ENCODE results near the gene CENPB. TPM values are rescaled to one million over a fixed set of nuclear protein-coding genes. Genes with fewer than 3 reads are reported as not detected.

CENPB gene
- total RNA-seq, 1 experiment from 2014 or later, result 163 TPM

DNA sequence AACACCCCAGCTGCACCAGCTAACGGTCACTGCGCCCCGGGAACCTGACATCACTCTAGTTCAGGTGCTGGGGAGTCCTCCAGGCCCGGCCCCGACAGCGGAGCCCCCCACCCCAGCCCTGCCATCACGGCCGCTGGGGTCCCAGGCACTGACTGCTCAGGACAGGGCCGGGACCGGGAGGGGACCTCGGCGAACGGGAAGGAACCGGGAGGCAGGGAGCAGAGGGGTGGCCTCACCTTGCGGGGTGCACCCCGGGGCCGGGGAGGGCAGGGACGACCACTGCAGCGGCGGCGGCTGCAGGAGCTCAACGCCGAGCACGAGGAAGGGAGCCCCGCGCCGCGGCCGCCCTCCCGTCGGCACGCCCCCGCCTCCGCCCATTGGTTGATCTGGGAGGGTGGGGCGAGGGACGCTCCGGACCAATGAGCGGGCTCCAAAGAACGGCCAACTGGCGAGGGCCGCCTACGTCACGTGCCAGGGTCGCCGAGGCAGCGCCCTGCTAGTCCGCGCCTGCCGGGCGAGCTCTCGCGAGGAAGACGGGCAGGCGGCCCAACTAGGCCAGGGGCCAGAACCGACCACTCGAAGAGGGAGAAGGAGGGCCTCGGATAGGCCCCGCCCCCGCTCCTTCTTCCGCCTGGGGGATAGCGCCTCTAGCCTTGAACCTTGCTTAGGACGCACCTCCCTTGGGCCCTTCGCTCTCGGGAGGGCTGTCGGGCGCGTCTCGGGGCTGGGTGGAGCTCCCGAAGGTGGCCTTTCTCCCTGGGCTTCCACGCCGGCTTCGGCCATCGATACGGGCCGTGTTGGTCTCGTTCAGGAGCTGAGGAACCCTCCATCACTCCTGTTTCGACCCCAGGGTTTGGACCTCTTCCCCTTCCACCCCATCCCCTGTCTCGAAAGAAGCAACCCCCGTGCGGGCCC is 18.9 kb downstream of the CENPB start, which contains the start of gene ADISSP:
ADISSP (minus strand) TSS at position 327 of the 915 bp plus-strand sequence. CDS start 7,653 bp downstream, outside the sequence.
- DNase-seq (ENCODE audit: low read depth), result peak; percentile 98

DNA sequence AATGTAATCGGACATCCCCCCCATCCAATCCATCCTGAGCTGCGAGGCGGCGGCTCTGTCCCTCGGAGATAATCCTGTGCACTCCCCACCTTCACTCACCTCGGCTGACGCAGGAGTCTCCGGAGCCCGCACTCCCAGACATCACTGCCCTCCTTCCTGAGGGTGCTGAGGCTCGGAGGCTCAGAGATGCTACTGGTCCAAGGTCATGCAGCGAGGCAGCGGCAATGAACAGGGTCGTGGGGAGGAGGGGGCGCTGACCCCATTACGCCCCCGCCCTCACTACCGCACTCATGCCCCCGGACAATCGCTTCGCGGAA is 19.5 kb downstream of the CENPB start:
- DNase-seq (ENCODE audit: low read depth), result no peak

DNA sequence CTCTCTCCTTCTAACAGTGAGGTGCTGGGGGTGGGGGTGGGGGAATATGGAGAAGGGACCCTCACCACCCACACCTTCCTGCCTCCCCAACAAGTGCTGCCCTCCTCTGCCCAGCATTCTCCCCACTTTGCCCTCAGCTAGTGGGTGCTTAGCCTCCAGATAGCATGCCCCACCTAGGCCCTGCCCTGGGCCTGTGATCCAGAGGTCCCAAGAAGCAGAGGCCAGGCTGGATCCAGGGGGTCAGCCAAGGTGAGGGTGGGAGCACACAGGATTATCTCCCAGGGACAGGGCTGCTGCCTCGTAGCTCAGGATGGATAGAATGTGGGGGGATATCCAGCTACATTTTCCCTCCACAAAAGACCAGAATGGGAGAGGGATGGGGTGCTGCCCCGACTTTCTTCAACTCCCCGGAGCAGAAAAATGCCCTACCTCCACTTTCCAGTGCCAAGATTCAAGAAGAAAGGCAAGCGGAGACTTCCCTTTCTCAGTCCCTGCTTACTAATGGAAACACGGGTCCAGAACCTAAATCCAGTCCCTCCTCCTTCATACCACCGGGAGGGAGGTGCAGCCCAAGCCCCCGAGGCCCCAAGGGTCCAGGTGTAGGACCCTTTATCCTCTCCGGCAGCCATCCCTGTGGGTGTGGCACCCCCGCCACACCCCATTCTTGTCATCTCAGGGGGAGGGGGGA is 20.0 kb downstream of the CENPB start:
- DNase-seq (ENCODE audit: low read depth), result no peak

DNA sequence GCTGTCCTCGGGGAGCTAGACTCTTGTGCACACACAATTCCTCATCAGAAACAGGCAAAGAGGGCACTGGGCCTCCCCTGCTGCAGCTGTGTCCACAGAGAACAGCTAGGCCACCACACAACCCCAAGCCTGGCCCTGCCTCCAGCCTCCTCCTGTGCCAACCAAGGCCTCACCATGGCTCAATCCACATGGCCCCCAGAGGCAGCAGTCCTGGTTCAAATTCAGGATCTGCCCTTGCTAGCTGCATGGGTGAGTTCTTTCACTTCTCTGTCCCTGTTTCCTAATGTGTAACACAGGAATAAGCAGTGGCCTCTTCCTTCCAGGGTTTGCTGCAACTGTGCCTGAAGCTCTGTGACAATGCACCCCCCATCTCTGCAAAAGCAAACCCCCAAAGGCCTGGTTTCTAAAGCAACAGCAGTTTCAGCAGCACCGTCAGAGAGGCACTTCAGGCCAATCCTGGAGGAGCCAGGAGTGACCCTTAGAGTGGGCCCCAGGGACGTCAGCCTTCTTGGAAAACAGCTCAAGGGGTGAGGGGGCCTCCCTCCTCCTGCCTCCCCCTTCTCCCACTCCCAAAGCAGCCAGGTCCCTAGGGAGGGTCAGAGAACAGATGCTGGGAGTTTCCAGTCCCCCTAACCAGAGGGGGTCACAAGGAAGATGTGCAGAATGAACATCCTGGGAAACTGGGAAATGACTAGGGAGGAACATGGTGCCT is 21.2 kb downstream of the CENPB start:
- DNase-seq (ENCODE audit: low read depth), result no peak

DNA sequence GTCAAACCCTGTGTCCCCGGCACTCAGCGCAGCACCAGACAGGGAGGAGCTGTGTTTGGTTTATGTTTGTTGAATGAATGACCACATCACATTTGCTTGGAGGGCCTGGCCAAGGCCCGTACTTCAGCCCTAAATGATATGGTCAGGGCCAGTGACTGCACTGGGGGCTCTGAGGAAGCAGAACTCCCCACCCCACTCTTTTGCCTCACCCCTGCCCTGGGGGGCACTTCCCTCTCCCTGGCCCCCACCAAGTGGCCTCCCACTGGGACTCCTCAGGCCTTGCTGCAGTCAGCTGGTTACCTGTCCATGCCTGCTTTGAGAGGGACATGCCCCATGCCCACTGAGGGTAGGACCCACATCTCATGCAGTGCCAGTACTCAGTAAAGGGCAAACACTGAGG is 21.9 kb downstream of the CENPB start:
- no peak for DNase-seq (ENCODE audit: low read depth)

- no peak for DNase-seq (ENCODE audit: low read depth)
These were observed 22.6 kb downstream of the CENPB start for GRCh38 chr20:3763671-3764601.

- DNase-seq (ENCODE audit: low read depth), result no peak
These were observed 25.7 kb downstream of the CENPB start for GRCh38 chr20:3760655-3761348.

DNA sequence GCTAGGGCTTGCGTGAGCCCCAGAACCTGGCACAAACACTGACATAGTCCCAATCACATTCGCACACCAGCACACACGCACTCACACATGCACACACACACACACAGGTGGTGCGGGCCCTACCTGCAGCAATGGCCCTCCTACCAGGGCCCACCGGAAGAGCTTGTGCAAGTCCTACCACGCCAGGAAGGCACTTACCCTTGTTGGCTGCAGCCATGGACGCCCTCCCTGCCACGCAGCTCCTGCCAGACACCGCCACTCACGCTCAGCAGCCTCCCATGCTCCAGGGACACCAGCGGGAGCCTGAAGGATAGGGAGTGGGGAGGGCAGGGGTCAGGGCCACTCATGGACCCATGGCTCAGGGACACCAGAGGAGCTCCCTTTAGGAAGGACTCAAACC is 26.7 kb downstream of the CENPB start:
- DNase-seq (ENCODE audit: low read depth), result no peak

- DNase-seq (ENCODE audit: low read depth), result no peak
These were observed 27.2 kb downstream of the CENPB start for GRCh38 chr20:3759316-3759823.

- DNase-seq (ENCODE audit: low read depth), result no peak
These were observed 28.0 kb downstream of the CENPB start for GRCh38 chr20:3758566-3758965.

DNA sequence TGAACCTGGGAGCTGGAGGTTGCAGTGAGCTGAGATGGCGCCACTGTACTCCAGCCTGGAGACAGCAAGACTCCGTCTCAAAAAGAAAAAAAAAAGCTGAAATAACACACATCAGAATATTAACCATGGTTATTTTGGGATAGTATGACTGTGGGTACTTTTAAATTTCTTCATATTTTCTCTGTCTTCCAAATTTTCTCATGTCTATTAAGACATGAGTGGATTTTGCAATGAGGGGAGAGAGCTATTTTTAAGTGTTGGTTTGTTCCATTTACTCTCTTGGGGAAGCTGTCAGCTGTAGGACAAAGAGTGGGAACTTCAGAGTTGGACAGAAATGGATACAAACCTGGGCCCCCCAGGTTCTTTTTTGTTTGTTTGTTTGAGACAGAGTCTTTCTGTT is 29.3 kb downstream of the CENPB start:
- DNase-seq (ENCODE audit: low read depth), result no peak

GRCh38 chr20:3755814-3756480 is 30.6 kb downstream of the CENPB start:
- no peak for DNase-seq (ENCODE audit: low read depth)

DNA sequence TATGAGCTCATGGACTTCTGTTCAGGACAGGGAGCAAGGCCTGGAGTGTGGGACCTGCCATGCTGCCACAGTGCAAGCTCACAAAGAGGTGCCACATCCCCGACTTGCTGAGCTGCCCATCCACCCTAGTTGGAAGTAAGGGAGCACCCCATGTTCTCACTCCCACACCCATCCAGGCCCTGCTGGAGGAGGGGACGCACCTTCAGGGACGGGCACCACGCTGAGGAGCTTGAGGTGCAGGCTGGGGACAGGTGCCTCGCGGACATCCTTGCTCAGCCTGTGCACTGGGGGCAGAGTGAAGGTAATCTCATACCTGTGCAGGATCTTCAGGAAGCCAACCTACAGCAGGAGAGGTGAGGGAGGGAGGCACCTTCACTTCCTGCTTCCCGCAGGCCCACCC is 31.3 kb downstream of the CENPB start:
- DNase-seq (ENCODE audit: low read depth), result no peak

- DNase-seq (ENCODE audit: low read depth), result no peak
These were observed 32.3 kb downstream of the CENPB start for GRCh38 chr20:3754276-3754630.

GRCh38 chr20:3753501-3754275 is 32.9 kb downstream of the CENPB start:
- no peak for DNase-seq (ENCODE audit: low read depth)

DNA sequence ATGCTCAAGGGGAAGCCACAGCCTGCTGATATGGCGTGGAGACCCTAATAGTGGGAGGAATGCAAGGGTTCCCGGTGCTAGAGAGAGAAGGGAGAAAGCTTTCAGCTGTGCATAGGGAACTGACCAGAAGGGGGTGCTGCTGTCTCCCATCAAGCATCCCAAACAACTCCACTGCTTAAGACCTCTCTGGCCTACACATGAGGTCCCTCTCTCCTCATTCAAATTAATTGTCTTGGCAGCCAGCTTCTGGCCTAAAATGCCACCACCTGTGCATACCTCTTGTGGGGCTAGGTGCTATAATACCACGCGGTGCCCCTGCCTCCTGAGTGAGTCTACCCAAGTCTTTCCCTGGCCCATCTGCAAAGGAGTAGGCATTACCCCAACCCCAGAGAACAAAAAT is 33.4 kb downstream of the CENPB start:
- DNase-seq (ENCODE audit: low read depth), result peak; percentile 58

GRCh38 chr20:3752386-3752759 is 34.2 kb downstream of the CENPB start:
- DNase-seq (ENCODE audit: low read depth), result no peak

DNA sequence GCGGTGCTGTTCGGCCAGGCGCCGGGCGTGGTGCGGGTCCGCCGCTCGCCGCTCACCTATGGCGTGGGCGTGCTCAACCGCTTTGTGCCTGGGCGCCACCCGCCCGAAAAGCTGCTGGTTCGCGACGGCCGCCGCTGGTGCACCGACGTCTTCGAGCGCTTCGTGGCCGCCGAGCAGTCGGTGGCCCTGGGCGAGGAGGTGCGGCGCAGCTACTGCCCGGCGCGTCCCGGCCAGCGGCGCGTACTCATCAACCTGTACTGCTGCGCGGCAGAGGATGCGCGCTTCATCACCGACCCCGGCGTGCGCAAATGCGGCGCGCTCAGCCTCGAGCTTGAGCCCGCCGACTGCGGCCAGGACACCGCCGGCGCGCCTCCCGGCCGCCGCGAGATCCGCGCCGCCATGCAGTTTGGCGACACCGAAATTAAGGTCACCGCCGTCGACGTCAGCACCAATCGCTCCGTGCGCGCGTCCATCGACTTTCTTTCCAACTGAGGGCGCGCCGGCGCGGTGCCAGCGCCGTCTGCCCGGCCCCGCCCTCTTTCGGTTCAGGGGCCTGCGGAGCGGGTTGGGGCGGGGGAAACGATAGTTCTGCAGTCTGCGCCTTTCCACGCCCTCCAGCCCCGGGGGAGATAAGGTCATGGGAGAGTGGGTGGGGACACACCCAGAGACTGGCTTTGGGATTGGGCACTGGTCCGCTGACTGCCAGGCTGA is 34.7 kb downstream of the CENPB start:
- DNase-seq (ENCODE audit: low read depth), result no peak

GRCh38 chr20:3751305-3751674 is 35.2 kb downstream of the CENPB start:
- DNase-seq (ENCODE audit: low read depth), result no peak
